Keratinocyte (primary cell): Measurements from ENCODE around the gene NCL.

Source experiments
- EZH2 ChIP-seq: IDR thresholded peaks from one replicate; pipeline ENCODE4 v1.6.1; 2012; ENCODE audit warnings: inconsistent platforms, mild to moderate bottlenecking, low read length, moderate library complexity
- TF ChIP-seq, protein P1 (sequence below), 3 experiments: IDR thresholded peaks in 1 of 3; conservative IDR thresholded peaks in 1 of 3; optimal IDR thresholded peaks in 1 of 3; 2 replicates in 2 of 3; 3 replicates in 1 of 3; pipeline versions ENCODE3 to v1.5.1; 2011; ENCODE audit warnings: low read length in 3 of 3, mild to moderate bottlenecking in 3 of 3, moderate library complexity in 2 of 3, control low read depth in 1 of 3, inconsistent platforms in 1 of 3; ENCODE audit not compliant: insufficient read depth in 2 of 3; ENCODE audit errors: extremely low read depth in 1 of 3

DNA sequence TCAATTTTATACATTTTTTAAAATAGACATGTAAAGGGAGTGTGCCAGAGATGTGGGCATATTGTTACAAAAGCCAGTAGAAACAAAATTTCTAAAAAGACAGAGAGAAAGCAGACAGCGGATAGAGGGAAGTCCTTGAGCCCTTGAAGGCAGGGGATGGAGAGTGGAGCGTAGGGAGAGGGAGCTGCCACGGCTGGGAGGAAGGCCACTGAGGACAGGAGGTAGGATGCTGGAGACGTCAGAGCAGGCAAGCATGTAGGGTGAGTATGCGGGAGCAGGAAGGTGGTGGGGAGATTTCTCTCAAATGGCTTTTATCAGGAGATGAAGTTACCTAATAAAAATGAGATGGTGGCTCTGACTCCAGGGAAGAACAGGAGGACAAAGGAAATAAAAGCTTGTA lies 24.0 kb upstream of the NCL start:
- TF ChIP-seq, protein P1, sequence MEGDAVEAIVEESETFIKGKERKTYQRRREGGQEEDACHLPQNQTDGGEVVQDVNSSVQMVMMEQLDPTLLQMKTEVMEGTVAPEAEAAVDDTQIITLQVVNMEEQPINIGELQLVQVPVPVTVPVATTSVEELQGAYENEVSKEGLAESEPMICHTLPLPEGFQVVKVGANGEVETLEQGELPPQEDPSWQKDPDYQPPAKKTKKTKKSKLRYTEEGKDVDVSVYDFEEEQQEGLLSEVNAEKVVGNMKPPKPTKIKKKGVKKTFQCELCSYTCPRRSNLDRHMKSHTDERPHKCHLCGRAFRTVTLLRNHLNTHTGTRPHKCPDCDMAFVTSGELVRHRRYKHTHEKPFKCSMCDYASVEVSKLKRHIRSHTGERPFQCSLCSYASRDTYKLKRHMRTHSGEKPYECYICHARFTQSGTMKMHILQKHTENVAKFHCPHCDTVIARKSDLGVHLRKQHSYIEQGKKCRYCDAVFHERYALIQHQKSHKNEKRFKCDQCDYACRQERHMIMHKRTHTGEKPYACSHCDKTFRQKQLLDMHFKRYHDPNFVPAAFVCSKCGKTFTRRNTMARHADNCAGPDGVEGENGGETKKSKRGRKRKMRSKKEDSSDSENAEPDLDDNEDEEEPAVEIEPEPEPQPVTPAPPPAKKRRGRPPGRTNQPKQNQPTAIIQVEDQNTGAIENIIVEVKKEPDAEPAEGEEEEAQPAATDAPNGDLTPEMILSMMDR (optimal IDR thresholded peaks at IDR 0.05 in 1 of 3, IDR thresholded peaks at IDR 0.05 in 1 of 3, conservative IDR thresholded peaks at IDR 0.05 in 1 of 3; ENCODE audit: extremely low read depth in 1 of 3, insufficient read depth in 2 of 3, low read length in 3 of 3): no peak
- no peak for TF ChIP-seq EZH2
